GM19328 (cell line): Measurements from ENCODE around the gene ZNF814.
A peak's percentile ranks its signal among the peaks of the same experiment; 100 is the strongest.
"Not testable (repeated sequence)": the region's sequence is repeated elsewhere in the genome, so short reads cannot be mapped to it uniquely, and the experiment has no call there.

Experiments used
- ATAC-seq: cut with Tn5 transposase; IDR thresholded peaks from one replicate; pipeline ENCODE4 v1.9.1; 2021; ENCODE audit warnings: mild to moderate bottlenecking, moderate library complexity; ENCODE audit not compliant: unreplicated experiment

Gene ZNF814

DNA sequence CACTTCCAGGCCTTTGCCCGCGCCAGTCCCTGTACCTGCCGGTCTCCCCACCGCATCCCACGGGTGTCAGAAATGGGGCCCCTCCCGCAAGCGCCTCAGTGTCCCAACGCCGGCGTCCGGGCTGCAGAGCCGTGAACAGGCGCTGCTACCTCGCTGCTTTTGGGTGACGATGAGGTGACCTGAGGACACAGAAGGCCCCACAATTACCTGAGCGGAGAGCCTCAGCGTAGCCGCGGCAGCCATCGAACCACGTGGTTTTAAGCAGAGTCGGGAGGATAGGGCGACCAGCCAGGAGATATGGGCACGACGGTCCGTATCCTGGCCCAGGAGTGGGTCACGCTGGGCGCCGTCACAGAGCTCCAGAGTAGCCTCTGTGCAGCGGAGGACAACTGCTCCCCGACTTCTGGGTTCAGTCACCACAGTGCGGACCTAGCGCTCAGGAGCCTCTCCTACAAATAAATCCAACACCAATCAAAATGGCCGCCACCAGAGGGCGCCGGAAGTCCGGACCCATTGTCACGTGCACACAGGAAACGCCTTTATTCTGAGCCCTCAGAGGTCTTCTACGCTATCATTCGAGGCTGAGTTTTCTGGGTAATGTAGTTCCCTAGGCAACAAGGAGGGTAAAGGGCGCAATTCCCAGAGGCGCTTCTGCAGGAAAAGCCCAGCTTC lies at the start of gene ZNF814:
Gene ZNF814 (minus strand): TSS at position 478 of the 672 bp plus-strand sequence. CDS start 235 bp downstream, at position 243.
- ATAC-seq, result peak; percentile 73

DNA sequence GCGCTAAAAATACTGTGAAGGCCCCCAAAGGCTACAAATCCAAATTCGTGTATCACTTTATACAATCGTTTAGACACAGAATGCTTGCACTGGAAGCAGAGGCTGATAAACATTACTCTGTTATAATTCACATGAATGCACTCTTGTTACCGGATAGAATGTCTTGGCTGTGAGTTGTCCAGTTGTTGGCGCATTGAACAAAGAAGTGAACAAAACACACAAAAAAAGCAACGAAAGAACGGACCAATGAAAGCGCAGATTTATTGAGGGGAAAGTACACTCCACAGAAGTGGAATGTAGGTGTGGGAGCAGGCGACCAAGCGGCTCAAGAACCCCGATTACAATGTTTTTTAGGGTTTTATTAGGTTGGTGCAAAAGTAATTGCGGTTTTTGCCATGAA lies 46.9 kb upstream of the ZNF814 start:
- ATAC-seq, result no peak

DNA sequence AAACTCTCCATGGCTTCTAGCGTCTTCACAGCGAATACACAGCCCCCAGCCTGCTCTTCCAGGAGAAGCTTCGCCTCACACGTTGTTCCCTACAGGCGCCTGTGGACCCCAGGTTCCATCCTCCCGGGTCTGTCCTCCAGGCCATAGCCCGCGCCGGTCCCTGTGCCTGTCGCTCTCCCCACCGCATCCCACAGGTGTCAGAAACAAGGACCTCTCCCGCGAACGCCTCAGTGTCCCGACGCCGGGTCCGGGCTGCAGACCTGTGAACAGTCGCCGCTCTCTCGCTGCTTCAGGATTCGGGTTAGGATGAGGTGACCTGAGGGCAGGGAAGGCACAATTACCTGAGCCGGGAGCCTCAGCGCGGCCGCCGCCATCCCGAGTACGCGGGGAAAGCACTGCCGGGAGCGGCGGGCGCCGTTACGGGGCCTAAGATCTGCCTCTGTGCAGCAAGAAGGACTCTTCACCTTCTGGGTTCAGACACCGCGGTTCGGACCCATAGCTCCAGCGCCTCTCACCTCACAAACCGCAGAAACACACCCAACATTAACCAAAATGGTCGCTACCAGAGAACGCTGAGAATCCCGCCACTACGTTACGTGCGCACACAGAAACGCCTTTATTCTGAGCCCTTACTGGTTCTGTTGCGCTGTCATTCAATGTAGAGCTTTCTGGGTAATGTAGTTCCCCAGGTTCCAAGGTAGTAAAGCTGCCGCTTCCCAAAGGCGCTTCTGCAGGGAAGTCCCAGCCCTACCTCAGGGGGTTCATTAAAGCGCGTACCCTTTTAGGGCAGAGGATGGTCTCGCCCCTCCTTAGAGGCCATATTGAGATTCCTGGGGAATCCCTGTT lies 46.2 kb upstream of the ZNF814 start, which contains the start of gene ZNF418:
Gene ZNF418 (minus strand): TSS at position 583 of the 846 bp plus-strand sequence. CDS start 1,580 bp downstream, outside the sequence.
- no peak for ATAC-seq

DNA sequence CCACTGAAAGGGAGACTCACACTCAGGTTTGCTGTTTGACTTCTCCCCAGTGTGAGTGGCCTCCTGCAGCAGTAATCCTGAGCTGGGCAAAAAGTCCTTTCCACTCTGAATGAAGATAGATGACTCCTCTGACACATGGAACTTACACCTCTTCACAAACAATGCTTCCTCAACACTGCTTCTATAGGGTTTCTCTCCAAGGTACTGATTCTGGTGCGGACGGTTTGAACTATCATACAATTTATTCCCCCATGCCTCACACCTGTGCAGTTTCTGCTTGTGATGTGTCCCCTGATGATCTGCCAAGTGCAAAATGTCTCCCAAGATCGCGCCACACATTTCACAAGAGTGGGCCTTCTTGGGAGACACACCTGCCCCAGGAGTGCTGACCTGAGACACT lies 38.8 kb upstream of the ZNF814 start:
- no peak for ATAC-seq

DNA sequence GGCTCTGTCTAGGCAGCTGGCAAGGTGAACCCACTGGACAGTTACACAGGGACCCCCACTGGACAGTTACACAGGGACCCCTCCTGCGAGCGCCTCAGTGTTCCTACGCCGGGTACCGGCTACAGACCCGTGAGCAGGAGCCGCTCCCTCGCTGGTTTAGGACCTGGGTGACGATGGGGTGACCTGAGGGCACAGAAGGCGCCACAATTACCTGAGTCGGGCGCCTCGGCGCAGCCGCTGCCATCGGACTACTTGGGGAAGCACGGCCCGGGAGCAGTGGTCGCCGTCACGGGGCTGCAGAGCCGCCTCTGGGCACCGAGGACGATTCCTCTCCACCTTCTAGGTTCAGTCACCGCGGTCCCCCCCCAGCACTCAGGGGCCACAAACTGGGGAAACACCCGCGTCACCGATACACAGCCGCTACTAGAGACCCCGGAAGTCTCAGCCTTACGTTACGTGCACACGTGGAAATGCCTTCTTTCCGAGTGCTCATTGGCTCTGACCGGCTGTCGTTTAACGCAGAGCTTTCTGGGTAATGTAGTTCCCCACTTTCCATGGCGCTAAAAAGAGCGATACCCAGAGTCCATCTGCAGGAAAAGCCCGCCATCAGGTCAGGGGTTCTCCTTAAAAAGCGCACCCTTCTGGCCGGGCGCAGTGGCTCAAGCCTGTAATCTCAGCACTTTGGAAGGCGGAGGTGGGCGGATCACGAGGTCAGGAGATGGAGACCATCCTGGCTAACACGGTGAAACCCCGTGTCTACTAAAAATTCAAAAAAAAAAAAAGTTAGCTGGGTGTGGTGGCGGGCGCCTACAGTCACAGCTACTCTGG lies 27.5 kb upstream of the ZNF814 start, which contains the start of gene ZNF417:
Gene ZNF417 (minus strand): TSS at position 425 of the 828 bp plus-strand sequence. CDS start 181 bp downstream, at position 244.
- peak; percentile 87 for ATAC-seq

DNA sequence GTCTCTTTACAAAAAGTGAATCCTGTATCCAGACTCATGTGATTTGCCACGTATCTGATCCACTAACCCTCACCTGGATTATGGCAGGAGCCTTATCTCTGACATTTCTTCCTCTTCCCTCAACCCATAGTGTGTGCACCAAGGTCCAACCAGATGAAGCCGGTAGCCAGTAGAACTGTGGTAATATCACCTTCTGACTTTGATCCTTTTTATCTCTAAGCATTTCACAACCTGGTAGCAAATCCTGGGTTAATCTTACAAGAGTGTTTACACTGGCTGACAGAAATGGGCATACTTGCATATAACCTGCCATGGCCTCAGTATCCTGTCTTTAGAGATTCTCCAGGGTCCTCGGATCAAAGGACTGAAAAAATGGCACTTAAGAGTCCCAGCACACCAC lies 25.7 kb upstream of the ZNF814 start:
- ATAC-seq, result no peak

DNA sequence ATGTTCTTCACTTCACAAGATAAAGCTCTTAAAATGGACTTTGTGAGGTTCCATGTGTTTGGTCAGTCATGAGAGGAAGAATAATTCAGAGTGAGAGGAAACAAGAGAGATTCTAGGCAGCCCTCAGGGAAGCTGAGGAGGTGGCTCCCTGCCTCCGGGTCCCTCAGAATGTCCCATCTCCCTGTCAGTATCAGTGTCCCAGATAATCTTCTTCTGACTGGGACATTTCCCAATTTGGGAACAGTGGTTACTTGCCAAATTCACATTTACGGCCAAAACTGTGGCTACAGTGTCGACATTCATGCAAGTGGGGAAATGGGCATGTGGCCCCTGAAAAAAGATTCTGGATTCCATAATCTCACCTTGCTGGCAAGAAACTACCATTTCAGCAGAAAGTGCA lies 18.6 kb upstream of the ZNF814 start:
- no peak for ATAC-seq

DNA sequence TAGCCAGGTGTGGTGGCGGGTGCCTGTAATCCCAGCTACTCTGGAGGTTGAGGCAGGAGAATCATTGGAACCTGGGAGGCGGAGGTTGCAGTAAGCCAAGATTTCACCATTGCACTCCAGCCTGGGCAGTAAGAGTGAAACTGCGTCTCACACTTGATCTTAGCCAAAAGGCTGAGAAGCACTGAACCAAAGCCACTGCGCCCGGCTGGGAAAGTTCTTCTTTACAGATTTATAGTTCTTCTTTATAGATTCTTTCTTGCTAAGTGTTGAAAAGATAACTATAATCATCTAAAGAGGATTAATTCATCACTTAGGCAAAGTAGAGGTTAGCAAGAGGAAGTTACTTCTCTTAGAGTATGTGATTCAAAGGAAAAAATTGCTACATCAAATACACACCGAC lies 16.4 kb upstream of the ZNF814 start:
- ATAC-seq, result no peak

DNA sequence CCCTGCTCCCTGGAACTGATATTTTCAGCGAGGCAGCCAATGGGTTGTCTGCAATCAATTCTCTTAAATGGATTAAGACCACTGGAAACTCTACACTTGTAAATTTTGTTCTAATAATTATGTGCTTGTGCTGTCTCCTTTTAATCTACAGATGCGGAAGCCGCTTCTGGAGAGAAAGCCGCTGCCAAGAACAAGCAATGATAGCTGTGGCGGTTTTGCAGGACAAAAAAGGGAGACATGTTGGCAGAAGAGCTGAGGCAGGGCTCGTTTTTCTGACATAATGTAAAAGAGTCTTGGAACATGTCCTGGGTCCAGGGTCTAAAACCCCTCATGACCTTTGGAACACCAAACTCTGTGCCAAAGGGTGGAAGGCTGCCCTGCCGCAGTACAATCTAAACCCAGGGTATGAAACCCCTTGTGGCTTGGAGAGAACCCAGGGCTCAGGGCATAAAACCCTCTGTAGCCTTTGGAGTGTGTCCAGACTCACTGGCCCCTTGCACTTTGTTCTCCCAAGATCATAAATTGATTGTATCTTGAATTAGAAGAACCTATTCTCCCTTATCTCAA lies 14.9 kb upstream of the ZNF814 start:
- ATAC-seq, result no peak

DNA sequence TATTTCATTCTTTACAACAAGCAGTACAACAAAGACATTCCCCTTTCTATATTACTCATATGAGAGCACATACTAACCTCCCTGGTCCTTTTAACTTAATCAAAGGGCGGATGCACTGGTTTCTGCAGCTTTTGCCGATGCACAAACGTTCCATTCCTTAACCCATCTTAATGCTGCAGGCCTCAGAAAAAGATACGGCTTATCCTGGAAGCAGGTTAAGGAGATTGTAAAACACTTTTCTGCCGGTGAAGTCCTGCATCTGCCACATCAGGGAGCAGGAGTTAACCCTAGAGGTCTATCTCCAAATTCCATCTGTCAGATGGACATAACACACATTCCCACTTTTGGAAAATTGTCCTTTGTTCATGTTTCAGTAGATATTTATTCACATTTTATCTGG lies 11.5 kb upstream of the ZNF814 start:
- ATAC-seq, result no peak

DNA sequence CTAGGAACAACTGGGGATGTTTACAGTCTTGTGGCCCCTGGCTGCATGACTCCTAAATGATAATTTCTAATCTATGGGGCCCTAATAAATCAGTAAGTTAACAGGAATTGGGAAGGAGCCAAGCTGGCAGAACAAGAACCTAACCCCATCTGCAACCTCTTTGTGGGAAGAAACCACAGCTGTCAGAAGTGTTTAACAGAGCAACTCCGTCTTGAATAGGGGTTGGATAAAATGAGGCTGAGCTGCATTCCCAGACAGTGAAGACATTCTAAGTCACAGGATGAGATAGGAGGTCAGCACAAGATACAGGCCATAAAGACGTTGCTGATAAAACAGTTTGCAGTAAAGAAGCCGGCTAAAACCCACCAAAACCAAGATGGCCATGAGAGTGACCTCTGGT lies 1.9 kb upstream of the ZNF814 start:
- not testable (repeated sequence) for ATAC-seq

DNA sequence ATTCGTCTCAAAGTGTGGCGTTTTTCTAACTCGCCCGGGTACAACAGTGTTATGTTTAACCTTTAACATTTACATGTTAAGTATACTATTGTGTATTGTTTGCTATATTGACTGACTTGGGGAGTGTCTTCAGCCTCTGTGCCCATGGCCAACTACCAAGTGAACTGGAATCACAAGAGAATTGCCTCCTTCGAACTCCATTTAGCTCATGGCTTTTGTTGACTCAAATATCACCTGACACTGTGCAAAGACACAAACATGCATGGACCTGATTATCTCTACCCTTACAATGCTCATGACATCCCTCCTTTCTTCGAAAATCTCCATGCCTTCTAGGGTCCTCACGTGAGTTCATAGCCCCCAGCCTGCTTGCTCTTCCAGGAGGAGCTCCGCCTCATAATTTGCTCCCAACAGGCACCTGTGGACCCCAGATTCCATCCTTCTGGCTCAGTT lies 704 bp downstream of the ZNF814 start:
- ATAC-seq, result no peak

DNA sequence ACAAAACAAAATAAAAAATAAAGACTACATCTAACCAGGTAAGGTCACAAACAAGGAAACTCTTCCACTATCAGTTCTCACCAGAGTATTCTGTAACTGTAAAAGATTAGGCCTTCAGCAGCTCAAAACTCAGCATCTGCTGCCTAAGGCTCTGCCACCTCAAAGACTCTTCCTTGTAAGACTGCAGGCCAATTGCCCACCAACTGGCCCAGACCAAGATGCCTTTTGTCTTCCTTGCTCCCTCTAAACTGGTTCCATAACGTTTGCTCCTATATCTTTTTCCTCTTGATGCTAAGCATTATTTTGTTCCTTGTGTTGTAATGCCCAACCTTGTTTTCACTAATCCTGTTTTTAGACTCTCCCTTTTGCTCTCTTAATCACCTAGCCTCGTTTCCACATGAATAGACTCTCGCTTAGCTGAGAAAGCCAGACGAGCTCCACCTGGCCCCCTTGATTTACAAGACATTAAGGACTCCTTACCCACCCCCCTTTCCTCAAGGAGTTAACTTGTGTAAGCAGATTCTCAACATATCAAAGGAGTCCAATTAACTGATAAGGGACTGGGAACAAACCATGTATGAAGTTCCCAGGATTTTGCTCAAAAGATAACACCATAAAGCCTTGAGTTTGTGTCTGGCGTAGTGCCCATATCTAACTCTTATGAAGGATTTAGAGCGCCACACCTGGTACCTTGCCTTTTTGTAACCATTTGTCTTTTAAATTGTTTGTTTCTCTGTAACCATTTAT lies 1.5 kb downstream of the ZNF814 start:
- no peak for ATAC-seq

DNA sequence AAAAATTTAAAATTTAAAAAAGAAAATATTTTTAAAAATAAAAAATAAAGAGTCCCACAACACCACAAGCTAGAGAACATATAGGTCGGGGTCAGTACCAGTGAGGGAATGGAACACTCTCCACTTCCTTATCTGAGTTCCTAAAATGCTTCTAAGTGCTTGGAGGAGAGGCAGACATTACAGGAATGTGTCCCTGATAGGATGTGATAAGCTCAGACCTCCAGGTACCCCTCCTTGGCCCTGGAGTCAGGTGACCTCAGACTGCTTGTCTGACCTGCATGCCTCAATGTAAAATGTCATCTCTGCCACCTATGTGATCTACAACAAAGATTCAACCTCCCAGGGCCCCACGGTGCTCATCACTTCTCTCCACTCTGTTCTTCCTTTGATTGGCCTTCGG lies 2.8 kb downstream of the ZNF814 start:
- no peak for ATAC-seq

DNA sequence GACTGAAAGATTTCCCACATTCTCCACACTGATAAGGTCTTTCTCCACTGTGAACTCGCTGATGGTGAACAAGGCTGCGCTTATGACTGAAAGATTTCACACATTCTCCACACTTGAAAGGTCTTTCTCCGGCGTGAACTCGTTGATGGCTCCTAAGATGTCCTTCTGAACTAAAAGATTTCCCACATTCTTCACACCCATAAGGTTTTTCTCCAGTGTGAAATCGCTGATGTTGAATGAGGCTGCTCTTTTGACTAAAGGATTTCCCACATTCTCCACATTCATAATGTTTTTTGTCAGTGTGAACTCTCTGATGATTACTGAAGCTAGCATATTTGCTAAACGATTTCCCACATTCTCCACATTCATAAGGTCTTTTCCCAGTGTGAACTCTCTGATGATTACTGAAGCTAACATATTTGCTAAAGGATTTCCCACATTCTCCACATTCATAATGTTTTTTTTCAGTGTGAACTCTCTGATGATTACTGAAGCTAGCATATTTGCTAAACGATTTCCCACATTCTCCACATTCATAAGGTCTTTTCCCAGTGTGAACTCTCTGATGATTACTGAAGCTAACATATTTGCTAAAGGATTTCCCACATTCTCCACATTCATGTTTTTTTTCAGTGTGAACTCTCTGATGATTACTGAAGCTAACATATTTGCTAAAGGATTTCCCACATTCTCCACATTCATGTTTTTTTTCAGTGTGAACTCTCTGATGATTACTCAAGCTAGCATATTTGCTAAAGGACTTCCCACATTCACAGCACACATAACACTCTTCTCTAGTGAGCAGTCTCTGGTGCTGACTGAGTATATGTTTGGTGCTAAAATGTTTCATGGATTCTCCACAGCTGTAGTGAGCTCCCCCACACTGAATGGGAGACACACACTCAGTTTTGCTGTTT lies 14.7 kb downstream of the ZNF814 start:
- not testable (repeated sequence) for ATAC-seq

DNA sequence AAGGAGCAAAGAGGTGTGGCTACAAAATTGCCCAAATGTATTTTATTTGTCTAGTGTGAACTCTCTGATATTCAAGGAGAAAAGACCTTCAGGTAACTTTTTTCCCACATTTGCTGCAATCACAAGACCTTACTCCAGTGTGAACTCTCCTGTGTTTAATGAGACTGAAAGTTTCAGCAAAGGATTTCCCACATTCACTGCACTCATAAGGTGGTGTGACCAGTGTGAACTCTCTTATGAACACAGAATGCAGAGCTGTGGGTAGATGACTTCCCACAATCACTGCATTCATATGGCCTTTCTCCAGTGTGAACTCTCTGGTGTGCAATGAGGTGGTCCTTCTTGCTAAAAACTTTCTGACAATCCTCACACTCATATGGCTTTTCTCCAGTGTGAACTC lies 16.4 kb downstream of the ZNF814 start:
- ATAC-seq, result no peak

DNA sequence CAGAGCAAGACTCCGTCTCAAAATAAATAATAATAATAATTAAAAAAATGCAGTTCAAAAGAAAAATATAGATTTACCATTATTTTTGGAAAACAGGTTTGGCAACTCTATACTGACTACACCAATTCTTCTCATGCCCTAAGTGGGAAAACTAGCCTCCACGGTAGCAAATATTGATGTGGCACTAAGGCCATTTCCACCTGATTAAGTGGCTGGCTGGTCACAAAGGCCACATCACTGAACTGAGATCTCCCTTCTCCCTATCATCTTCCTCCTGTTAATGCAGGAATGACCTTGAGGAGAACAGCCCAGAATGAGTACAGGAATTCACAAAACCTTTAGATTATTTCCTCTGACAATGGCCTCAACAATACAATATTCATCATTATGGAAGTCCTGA lies 18.6 kb downstream of the ZNF814 start:
- ATAC-seq, result no peak

DNA sequence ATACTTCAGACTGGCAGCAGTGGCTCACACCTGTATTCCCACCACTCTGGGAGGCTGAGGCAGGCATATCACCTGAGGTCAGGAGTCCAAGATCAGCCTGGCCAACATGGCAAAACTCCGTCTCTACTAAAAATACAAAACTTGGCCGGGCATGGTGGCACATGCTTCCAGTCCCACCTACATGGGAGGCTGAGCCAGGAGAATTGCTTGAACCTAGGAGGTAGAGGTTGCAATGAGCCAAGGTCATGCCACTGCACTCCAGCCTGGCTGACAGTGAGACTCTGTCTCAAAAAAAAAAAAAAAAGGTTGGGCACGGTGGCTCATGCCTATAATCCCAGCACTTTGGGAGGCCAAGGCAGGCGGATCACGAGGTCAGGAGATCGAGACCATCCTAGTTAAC lies 19.2 kb downstream of the ZNF814 start:
- ATAC-seq, result not testable (repeated sequence)
